HL-60 (cell line): ENCODE data around the gene TRERF1.
"Not testable (repeated sequence)": the region's sequence is repeated elsewhere in the genome, so short reads cannot be mapped to it uniquely, and the experiment has no call there.

Experiments
- DNase-seq, 2 experiments: peaks; one replicate each; pipeline ENCODE4 v3.0.0-alpha.2; 2010 to 2020; ENCODE audit warnings: low read depth in 1 of 2, low spot score in 1 of 2
- H3K27ac ChIP-seq: fragments of 250-450 bp; sonication (Bioruptor Pico); replicated peaks from 2 replicates; pipeline ENCODE4 v1.5.1; 2020; ENCODE audit warnings: mild to moderate bottlenecking, moderate library complexity
- H3K27me3 ChIP-seq: fragments of 250-450 bp; sonication (Bioruptor Pico); 2 replicates; pipeline ENCODE4 v1.5.1; 2021; ENCODE audit warnings: mild to moderate bottlenecking, moderate library complexity; ENCODE audit not compliant: insufficient read depth, poor library complexity, severe bottlenecking
- H3K4me3 ChIP-seq: replicated peaks from 2 replicates; pipeline ENCODE4 v1.5.1; 2011; ENCODE audit warnings: mild to moderate bottlenecking, control low read depth, low read length; ENCODE audit not compliant: insufficient read depth
- GABPA ChIP-seq: IDR thresholded peaks from 2 replicates; pipeline ENCODE4 v1.6.1; 2012; ENCODE audit warnings: low read depth
- POLR2AphosphoS5 ChIP-seq: IDR thresholded peaks from 2 replicates; pipeline ENCODE4 v1.6.1; 2012; ENCODE audit warnings: low read depth
- SPI1 ChIP-seq: IDR thresholded peaks from 2 replicates; pipeline ENCODE4 v1.6.1; 2012; ENCODE audit warnings: low read depth, mild to moderate bottlenecking, borderline replicate concordance
- TF ChIP-seq, protein P1 (sequence below): IDR thresholded peaks from one replicate; pipeline ENCODE4 v1.5.1; 2011; ENCODE audit warnings: low read length, control low read depth, inconsistent platforms; ENCODE audit not compliant: insufficient read depth
- TF ChIP-seq, protein P2 (sequence below): IDR thresholded peaks from 2 replicates; pipeline ENCODE4 v1.6.1; 2012; ENCODE audit warnings: low read depth; ENCODE audit not compliant: insufficient replicate concordance

The TRERF1 gene

DNA sequence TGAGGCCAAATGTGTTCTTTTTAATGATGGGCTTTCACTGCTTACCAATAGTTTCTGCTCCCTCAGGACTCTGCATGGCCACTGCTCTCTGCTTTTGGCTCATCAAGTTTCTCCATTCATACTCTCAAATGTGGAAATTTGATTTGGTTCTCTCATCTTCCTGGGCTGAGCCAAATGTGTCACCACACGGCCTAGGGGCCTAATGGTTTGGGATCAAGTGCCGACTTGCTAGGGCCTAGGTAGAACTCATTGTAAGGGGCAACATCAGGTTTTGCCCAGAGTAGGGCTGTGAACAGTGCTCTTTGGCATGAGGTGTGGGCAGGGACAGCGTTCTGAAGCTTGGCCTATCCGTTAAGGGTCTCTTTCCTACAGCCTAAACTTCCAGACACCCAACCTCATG, 230.2 kb downstream of the TRERF1 start:
- Histone ChIP-seq H3K27ac (no peak overlapping the region), H3K27me3 (no peaks in the 10 kb centered on the region), H3K4me3 (no peak overlapping the region)
- TF ChIP-seq SPI1 (no peak), POLR2AphosphoS5 (no peak), GABPA (no peak)
- TF ChIP-seq, protein P1, sequence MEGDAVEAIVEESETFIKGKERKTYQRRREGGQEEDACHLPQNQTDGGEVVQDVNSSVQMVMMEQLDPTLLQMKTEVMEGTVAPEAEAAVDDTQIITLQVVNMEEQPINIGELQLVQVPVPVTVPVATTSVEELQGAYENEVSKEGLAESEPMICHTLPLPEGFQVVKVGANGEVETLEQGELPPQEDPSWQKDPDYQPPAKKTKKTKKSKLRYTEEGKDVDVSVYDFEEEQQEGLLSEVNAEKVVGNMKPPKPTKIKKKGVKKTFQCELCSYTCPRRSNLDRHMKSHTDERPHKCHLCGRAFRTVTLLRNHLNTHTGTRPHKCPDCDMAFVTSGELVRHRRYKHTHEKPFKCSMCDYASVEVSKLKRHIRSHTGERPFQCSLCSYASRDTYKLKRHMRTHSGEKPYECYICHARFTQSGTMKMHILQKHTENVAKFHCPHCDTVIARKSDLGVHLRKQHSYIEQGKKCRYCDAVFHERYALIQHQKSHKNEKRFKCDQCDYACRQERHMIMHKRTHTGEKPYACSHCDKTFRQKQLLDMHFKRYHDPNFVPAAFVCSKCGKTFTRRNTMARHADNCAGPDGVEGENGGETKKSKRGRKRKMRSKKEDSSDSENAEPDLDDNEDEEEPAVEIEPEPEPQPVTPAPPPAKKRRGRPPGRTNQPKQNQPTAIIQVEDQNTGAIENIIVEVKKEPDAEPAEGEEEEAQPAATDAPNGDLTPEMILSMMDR: no peak
- TF ChIP-seq, protein P2, sequence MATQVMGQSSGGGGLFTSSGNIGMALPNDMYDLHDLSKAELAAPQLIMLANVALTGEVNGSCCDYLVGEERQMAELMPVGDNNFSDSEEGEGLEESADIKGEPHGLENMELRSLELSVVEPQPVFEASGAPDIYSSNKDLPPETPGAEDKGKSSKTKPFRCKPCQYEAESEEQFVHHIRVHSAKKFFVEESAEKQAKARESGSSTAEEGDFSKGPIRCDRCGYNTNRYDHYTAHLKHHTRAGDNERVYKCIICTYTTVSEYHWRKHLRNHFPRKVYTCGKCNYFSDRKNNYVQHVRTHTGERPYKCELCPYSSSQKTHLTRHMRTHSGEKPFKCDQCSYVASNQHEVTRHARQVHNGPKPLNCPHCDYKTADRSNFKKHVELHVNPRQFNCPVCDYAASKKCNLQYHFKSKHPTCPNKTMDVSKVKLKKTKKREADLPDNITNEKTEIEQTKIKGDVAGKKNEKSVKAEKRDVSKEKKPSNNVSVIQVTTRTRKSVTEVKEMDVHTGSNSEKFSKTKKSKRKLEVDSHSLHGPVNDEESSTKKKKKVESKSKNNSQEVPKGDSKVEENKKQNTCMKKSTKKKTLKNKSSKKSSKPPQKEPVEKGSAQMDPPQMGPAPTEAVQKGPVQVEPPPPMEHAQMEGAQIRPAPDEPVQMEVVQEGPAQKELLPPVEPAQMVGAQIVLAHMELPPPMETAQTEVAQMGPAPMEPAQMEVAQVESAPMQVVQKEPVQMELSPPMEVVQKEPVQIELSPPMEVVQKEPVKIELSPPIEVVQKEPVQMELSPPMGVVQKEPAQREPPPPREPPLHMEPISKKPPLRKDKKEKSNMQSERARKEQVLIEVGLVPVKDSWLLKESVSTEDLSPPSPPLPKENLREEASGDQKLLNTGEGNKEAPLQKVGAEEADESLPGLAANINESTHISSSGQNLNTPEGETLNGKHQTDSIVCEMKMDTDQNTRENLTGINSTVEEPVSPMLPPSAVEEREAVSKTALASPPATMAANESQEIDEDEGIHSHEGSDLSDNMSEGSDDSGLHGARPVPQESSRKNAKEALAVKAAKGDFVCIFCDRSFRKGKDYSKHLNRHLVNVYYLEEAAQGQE: no peak
- no peak for DNase-seq

DNA sequence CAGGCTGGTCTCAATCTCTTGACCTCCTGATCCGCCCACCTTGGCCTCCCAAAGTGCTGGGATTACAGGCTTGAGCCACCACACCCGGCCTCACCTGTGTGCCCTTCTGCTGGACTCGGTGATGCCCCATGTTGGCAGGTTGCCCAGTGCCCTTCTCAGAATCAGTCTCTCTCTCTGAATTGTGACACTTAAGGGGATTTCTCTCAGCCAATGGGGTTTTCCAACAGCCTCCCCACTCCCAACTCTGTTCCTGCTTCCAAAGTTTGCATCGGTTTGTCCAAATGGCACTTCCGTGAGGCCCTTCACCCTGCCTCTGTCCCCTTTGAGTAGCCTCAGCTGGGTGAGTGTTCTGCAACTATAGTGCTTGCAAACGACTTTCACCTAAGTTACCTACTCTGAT, 230.9 kb downstream of the TRERF1 start:
- DNase-seq: no peak
- TF ChIP-seq GABPA (no peak), POLR2AphosphoS5 (no peak)
- Histone ChIP-seq H3K4me3 (no peak overlapping the region), H3K27me3 (no peaks in the 10 kb centered on the region), H3K27ac (no peak overlapping the region)

DNA sequence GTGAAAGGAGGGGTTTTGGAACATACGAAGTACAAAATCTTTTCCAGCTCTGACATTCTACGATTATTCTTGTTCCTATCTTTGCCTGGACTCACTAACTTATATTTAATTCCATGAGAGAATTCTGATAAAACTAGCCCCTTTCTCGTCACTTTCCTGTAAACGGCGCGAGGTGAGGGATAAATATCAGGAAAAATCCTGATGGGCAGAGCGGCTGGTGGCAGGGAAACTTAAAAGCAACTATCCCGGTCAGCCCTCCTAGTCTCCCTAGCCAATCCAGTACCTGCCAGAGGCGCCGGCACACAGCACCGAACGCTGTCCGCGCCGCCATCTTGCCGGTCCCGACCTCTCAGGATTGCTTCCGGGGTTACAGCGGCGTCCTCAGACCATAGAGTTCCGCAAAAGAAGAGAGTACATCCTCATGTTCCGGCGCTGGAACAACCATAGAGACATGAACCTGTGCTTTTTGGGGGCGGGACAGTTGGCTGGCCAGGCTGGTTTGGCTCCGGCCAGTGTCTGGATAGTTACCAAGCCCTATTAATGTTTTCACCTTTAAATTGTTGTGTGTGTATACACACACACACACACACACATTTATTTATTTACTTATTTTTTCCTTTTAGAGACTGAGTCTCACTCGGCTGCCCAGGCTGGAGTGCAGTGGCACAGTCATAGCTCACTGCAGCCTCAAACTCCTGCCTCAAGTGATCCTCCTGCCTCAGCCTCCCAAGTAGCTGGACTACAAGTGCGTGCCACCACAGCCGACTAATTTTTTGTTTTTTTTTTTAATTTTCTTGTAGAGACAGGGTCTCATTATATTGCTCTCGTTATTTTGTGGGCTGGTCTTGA, 234.0 kb downstream of the TRERF1 start, which contains the start of gene MRPS10:
Gene MRPS10 (minus strand): TSS at position 343 of the 849 bp plus-strand sequence. CDS start 12 bp downstream, at position 331.
- peak; percentile 87 for TF ChIP-seq SPI1
- TF ChIP-seq, protein P2: peak; percentile 72
- peak; percentile 91 for TF ChIP-seq POLR2AphosphoS5
- TF ChIP-seq, protein P1: no peak
- TF ChIP-seq GABPA: peak; percentile 97
- peak; percentile 87 to 96 for DNase-seq
- Histone ChIP-seq H3K27me3 (no peaks in the 10 kb centered on the region), H3K27ac (peak within 1 kb of the TSS; percentile 80), H3K4me3 (peak within 1 kb of the TSS; percentile 66)

DNA sequence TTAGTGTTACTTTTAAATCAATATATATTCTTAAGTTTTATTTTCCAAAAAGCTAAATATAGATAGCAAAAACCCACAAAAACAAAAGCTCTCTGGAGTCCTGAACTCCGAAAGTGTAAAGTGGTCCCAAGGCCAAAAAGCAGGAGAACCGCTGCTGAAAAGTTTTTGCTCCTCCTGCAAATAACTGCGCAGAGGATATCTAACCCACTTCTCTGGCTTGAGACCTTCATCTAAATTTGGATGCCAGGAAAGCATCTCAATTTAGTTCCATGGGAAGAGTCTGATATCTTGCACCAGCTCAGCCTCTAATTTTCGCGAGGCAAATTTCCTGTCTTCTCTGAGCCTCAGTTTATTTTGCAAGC, 234.6 kb downstream of the TRERF1 start:
- TF ChIP-seq SPI1: no peak
- no peak for TF ChIP-seq GABPA
- TF ChIP-seq, protein P2: no peak
- TF ChIP-seq, protein P1: no peak
- TF ChIP-seq POLR2AphosphoS5: no peak
- H3K27me3 ChIP-seq: no peaks in the 10 kb centered on the region
- peak overlapping the region; percentile 80 for H3K27ac ChIP-seq
- peak overlapping the region; percentile 66 for H3K4me3 ChIP-seq
- peak in 1 of 2 experiments; percentile 5 for DNase-seq

DNA sequence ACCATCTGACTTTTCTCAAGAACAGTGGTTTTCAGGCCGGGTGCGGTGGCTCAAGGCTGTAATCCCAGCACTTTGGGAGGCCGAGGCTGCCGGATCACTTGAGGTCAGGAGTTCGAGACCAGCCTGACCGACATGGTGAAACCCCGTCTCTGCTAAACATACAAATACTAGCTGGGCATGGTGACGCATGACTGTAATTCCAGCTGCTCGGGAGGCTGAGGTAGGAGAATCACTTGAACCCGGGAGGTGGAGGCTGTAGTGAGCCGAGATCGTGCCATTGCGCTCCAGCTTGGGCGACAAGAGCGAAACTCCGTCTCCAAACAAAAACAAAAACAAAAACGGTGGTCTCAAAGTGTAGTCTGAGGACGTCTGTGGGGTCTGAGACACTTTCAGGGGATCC, 235.2 kb downstream of the TRERF1 start:
- not testable (repeated sequence) for H3K27me3 ChIP-seq, H3K27ac ChIP-seq, DNase-seq
- peak overlapping the region; percentile 66 for H3K4me3 ChIP-seq
